ENCODE data around the gene BPHL. TPM values are rescaled to one million over a fixed set of nuclear protein-coding genes. Genes with fewer than 3 reads are reported as not detected.
"Not testable (repeated sequence)": the region's sequence is repeated elsewhere in the genome, so short reads cannot be mapped to it uniquely, and the experiment has no call there.

Gene BPHL
- total RNA-seq, 1 donor from 2014 or later, result 15.5 TPM

GRCh38 chr6:3175715-3176402 is 57.3 kb downstream of the BPHL start:
- Histone ChIP-seq H3K9me3 (replicated peaks) (no peaks in the 10 kb centered on the region), H3K4me3 (no peak overlapping the region), H3K27me3 (ENCODE audit: low read depth) (peaks cover 5% of the 10 kb centered on the region), H3K27ac (replicated peaks) (no peak overlapping the region), H3K36me3 (no peaks in the 10 kb centered on the region), H3K4me1 (no peaks in the 10 kb centered on the region)
- no peak for TF ChIP-seq CTCF (IDR thresholded peaks at IDR 0.05; ENCODE audit: borderline replicate concordance)
- DNase-seq, result no peak
- intact Hi-C loops (cut with micrococcal nuclease), result no loop called here

- DNase-seq, result no peak
- TF ChIP-seq CTCF (IDR thresholded peaks at IDR 0.05; ENCODE audit: borderline replicate concordance), result no peak
- Histone ChIP-seq H3K36me3 (no peaks in the 10 kb centered on the region), H3K27ac (replicated peaks) (no peak overlapping the region), H3K4me3 (no peak overlapping the region), H3K4me1 (no peaks in the 10 kb centered on the region), H3K27me3 (ENCODE audit: low read depth) (peaks cover 11% of the 10 kb centered on the region), H3K9me3 (replicated peaks) (no peaks in the 10 kb centered on the region)
- intact Hi-C loops (cut with micrococcal nuclease), result no loop called here
Measured at GRCh38 chr6:3176562-3177355, 58.2 kb downstream of the BPHL start.

- intact Hi-C loops (cut with micrococcal nuclease); DNase-seq; H3K4me3 ChIP-seq; H3K36me3 ChIP-seq; H3K27ac ChIP-seq (replicated peaks); H3K9me3 ChIP-seq (replicated peaks); H3K4me1 ChIP-seq: not testable (repeated sequence)
- H3K27me3 ChIP-seq (ENCODE audit: low read depth), result peaks cover 11% of the 10 kb centered on the region
Measured at GRCh38 chr6:3178666-3179065, 60.2 kb downstream of the BPHL start.

GRCh38 chr6:3179945-3180344 is 61.4 kb downstream of the BPHL start:
- H3K27me3 ChIP-seq (ENCODE audit: low read depth), result peaks cover 14% of the 10 kb centered on the region
- DNase-seq; H3K36me3 ChIP-seq; H3K9me3 ChIP-seq (replicated peaks); H3K27ac ChIP-seq (replicated peaks); H3K4me1 ChIP-seq; intact Hi-C loops (cut with micrococcal nuclease): not testable (repeated sequence)
- peak overlapping the region; percentile 49 for H3K4me3 ChIP-seq

GRCh38 chr6:3181105-3181504 is 62.6 kb downstream of the BPHL start:
- DNase-seq, result no peak
- TF ChIP-seq CTCF (IDR thresholded peaks at IDR 0.05; ENCODE audit: borderline replicate concordance), result no peak
- H3K4me1 ChIP-seq, result no peaks in the 10 kb centered on the region
- no peak overlapping the region for H3K4me3 ChIP-seq
- no peaks in the 10 kb centered on the region for H3K36me3 ChIP-seq
- peaks cover 15% of the 10 kb centered on the region for H3K27me3 ChIP-seq (ENCODE audit: low read depth)
- H3K9me3 ChIP-seq (replicated peaks), result no peaks in the 10 kb centered on the region
- no peak overlapping the region for H3K27ac ChIP-seq (replicated peaks)
- intact Hi-C loops (cut with micrococcal nuclease), result no loop called here

GRCh38 chr6:3183066-3183465 is 64.6 kb downstream of the BPHL start:
- Histone ChIP-seq H3K27me3 (ENCODE audit: low read depth) (peaks cover 15% of the 10 kb centered on the region), H3K9me3 (replicated peaks) (no peaks in the 10 kb centered on the region), H3K4me3 (no peak overlapping the region), H3K27ac (replicated peaks) (no peak overlapping the region), H3K36me3 (no peaks in the 10 kb centered on the region), H3K4me1 (no peaks in the 10 kb centered on the region)
- TF ChIP-seq CTCF (IDR thresholded peaks at IDR 0.05; ENCODE audit: borderline replicate concordance), result no peak
- no peak for DNase-seq
- intact Hi-C loops (cut with micrococcal nuclease), result no loop called here
